HG02852 (cell line): ENCODE data around the gene LPCAT4.
"Not testable (repeated sequence)": the region's sequence is repeated elsewhere in the genome, so short reads cannot be mapped to it uniquely, and the experiment has no call there.

Experiments used
- ATAC-seq: cut with Tn5 transposase; IDR thresholded peaks from one replicate; pipeline ENCODE4 v1.9.1; 2021; ENCODE audit warnings: mild to moderate bottlenecking, moderate library complexity; ENCODE audit not compliant: unreplicated experiment

Gene LPCAT4, protein sequence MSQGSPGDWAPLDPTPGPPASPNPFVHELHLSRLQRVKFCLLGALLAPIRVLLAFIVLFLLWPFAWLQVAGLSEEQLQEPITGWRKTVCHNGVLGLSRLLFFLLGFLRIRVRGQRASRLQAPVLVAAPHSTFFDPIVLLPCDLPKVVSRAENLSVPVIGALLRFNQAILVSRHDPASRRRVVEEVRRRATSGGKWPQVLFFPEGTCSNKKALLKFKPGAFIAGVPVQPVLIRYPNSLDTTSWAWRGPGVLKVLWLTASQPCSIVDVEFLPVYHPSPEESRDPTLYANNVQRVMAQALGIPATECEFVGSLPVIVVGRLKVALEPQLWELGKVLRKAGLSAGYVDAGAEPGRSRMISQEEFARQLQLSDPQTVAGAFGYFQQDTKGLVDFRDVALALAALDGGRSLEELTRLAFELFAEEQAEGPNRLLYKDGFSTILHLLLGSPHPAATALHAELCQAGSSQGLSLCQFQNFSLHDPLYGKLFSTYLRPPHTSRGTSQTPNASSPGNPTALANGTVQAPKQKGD

DNA sequence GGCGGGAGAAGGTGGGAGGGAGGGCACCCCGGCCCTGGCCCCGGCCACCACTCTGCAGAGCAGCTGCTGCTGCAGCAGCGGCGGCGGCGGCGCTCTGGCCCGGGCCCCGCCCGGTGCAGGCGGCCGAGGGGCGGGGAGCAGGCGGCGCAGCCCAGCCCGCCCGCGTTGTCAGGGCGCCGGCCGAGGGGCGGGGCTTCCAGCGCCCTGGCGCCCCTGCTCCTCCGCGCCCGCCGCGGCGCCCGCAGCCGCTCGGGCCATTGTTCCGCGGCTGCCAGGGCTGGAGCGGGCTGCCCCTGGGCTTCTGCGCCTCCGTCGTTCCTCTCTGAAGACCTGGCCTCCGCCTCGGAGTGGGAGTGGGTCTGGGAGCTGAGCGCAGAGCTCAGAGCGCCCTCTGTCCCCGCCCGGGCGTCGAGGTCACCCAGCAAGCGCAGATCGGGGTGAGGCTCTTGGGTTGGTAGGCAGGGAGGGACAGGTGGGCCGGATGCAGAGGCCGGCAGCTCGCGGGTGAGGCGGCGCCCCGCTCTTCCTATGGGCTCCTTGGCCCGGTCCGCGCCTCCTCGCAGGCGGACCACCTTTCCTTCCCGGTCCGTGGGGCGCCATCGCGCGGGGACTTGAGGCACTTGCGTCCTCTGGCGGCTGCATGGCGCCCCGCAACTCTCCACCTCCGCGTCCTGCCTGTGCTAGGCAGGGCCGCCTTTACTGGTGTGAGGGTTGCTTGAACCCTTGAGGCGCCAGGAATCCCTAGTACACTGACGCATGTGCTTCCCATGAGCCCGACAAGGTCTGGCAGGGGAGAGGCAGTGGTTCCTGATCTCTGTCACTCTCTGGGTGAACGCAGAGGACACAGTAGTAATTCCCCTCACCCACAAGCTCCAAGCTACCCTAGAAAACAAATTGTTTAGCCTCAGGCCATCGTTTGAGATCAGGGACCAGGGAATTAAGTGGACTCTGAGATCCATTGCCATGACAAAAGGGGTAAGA, at the start of gene LPCAT4:
LPCAT4 (minus strand) TSS at position 96 of the 981 bp plus-strand sequence. CDS start 96 bp downstream, outside the sequence.
- ATAC-seq, result peak; percentile 72

DNA sequence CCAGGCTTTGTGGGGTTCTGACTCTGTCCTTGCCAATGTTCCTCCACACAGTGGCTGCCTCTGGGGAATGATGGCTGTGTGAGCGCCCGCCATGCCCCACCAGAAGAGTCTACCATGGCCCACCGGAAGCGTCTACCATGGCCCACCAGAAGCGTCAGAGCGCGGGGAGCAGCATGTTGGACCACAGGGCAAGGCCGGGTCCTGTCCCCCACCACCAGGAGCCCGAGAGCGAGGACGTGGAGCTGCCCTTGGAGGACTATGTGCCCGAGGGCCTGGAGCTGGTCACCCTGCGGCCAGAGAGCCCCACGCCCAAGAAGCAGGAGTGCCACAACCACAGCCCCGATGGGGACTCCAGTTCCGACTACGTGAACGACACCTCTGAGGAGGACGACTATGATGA, 42.5 kb upstream of the LPCAT4 start:
- ATAC-seq, result not testable (repeated sequence)

DNA sequence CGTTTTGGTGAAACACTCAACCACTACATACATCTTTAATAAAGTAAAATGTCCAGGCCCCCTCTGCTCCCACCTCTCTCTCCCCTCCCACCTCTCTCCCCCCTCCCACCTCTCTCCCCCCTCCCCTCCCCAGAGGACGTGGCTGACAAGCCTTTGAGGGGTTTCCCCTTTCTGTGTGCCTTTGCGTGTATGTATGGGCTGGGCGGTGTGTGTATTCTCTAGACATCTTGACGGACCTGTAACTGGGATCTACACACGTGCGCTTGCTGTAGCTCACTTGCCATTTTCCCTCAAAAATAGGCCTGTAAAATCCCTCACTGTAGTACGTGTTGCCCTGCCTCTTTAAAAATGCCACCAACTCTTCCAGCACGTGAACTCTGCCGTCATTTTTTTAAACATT, 42.0 kb upstream of the LPCAT4 start:
- ATAC-seq, result not testable (repeated sequence)

DNA sequence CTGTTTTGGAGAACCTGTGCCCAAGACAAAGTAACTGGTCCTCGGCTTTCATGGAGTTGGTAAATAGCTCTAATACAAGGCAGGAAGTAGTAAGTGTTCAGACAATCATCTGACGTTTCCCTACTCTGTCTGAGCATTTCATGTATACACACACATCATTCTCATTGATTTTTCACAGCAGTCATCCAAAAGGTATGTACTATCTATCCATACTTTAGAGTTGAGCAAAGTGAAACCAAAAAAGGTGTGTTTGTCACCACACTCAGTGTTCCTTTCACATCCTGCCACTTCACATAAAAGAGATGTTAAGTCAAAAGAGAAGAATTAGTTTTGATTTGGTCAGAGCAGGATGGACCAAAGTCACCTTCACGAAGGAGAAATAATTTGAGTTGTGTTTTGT, 36.9 kb upstream of the LPCAT4 start:
- not testable (repeated sequence) for ATAC-seq

DNA sequence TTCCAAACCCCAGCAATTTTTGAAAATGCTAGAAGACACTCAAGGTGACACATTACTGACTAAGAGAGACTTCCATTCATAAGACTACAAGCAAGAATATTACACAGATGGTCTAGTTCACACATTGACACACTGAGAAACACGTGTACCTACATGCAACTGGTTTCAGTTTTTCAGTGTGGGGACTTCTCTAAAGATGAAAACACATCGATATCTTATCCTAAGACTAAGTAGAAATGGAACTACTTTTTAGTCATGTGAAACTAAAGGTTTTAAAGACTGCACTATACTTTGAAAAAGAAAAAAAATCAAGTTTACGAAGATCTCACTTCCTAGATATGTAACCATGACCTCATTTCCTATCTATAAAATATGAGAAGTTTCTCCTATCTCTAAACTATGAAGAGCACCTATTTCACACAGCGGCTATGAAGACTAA, 36.2 kb upstream of the LPCAT4 start:
- ATAC-seq, result not testable (repeated sequence)

DNA sequence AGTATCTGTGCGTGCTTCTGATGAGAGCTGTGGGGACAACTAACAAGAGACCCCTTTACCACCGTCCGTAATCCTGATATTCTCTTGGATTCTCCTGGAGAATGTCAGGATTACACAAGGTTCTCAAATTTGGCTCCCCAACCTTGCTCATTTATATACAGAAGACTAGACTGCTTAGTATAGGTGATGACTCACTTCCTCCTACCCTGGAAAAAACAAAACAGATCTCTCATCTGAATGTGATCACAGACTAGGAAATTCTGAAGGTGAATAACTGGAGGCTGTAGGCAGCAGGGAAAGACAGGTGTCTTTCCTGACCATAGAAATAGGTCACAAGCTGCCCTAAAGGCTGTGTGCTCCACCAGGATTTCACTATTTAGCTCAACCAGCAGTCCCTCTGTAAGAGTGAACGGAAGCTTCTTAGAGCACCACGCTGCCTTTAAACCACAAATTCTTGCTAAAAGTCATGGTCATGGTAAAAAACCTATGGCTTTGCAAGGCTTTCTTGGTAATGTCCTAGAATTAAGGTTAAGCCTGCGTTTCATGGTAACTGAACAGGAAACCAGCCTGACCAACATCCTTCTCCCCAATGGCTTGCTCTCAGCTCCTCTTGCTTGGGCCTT, 30.8 kb upstream of the LPCAT4 start:
- ATAC-seq, result not testable (repeated sequence)

DNA sequence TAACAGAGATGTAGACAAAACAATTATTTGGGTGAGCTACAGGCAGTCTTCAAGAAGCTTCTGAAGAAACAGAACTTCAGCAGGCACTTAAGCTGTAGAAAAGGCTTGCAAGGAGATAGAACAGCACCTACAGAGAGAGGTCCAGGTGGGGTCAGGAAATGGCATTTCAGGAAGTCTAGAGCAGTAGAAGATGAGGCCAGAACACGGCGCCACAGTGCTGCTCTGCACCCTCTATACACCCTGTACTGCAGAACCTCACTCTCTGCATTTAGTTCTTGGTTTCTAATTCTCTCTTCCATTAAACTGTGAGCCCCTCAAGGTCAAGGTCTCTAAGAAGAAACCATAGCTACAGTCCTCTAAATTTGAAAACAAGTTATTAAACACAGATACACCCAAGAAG, 26.0 kb upstream of the LPCAT4 start:
- not testable (repeated sequence) for ATAC-seq

DNA sequence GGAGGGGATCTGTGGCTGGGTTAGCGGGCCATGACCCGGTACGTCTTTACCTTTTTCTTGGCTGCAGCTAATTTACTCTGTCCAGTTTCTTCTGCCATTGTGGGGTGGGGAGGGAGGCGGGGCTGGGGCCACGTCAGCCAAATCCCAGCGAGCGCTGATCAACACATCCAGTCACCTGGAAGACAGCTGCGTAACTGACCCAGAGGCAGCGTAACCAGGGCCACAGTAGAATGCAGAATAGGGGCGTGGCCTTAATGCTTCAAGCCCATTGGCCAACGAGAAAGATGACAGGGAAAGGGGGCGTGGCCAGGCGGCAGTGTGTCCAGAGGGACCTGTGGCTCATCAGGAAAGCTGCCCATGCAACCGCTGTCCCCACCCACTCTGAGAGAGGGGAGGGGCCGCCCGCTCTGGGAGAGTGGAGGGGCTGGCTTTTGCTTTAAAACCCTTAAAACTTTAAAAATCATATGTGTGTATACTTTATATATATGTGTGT, 22.6 kb upstream of the LPCAT4 start:
- not testable (repeated sequence) for ATAC-seq

DNA sequence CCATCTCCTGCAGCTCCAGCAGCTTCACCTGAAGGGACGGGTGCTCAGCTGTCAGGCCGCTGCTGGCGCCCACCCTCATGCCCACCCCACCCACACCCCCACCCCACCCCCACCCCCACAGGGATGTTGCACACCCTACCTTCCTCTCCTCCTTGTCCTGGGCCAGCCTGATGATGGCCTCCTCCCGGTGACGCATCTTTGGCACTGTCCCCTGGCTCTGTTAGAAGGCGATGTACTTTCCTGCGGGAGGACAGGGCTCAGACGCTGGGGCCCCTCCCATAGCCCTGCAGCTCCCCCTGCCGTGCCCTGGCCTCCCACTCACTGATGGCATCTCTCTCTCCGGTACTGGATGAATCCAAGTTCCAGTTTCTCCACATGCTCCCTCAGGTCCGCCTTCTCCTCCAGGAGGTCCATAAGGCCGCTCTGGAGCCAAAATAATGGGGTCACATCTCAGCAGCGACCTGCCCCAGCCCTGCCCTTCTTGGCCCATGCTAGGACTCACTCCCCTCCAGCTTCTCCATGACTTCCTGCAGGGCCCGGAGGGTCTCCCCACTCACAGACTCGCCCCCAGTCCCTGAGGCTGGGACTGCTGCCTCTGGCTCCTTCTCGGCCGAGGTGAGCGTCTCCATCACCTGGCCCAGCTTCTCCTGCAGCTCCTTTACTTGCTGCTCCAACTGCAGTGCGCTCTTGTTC, 15.0 kb upstream of the LPCAT4 start:
- ATAC-seq, result not testable (repeated sequence)

DNA sequence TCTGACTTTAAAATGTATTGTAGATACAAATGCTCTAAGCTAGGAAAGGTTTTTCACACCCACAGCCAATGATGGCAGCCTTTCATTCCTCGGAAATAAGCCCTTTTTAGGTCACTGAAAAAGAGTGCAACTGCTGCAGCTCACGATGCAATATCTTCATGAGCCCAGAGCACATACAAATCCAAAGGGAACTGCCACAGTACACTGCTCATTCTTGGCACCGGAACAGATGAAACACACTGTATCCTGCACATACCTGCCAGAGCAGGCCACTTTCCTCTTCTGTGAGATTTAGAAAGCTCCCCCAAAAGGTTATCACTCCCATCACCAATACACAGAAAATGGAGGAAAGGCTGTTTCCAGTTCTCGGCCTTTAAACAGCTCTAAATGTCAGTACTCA, 13.5 kb upstream of the LPCAT4 start:
- ATAC-seq, result not testable (repeated sequence)

DNA sequence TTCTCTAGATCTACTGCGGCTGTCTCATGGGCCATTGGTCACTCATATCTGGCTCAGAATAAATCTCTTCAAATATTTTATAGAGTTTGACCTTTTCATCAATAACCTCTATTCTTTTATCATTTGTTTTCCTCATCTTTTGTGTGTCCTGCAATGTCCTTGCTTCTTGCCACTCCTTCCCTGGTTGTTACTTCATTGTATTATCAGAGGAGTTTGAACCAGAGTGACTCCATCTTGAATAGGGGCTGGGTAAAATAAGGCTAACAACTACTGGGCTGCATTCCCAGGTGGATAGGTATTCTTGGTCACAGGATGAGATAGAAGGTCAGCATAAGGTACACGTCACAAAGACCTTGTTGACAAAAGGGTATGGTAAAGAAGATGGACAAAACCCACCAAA, 9.9 kb upstream of the LPCAT4 start:
- no peak for ATAC-seq

DNA sequence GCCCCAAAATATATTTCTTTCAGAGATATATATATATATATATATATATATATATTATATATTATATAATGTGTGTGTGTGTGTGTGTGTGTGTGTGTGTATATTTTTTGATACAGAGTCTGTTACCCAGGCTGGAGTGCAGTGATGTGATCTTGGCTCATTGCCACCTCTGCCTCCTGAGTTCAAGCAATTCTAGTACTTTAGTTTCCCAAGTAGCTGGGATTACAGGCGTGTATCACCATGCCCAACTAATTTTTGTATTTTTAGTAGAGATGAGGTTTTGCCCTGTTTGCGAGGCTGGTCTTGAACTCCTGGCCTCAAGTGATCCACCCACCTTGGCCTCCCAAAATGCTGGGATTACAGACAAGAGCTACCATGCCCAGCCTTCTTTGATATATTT, 8.5 kb upstream of the LPCAT4 start:
- not testable (repeated sequence) for ATAC-seq

DNA sequence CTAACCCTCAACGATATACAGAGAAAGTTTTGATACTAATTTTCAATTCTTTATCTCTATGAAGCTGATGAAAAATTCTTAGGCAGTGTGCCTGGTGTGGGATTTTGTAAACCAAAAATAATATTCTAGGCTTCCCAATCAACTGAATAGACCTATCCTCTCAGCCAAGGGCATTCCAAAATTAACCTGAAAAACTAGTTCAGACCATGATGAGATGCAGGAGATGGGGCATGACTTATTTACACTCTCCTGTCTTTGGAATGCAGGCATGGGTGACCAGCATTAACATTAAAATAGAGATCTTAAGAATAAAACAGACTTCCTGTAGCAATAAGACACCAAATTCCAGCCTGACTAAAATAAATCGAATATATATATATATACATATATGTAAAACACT, 7.8 kb upstream of the LPCAT4 start:
- ATAC-seq, result no peak

DNA sequence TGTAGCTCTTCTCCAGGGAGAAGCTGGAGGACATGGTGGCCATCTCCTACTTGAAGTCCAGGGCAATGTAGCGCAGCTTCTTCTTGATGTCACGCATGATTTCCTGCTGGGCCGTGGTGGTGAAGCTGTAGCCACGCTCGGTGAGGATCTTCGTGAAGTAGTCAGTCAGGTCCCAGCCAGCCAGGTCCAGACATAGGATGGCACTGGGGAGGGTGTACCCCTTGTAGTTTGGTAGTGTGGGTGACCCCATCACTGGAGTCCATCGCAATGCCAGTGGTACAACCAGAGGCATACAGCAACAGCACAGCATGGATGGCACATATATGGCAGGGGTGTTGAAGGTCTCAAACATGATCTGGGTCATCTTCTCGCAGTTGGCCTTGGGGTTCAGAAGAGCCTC, 7.0 kb upstream of the LPCAT4 start:
- no peak for ATAC-seq

DNA sequence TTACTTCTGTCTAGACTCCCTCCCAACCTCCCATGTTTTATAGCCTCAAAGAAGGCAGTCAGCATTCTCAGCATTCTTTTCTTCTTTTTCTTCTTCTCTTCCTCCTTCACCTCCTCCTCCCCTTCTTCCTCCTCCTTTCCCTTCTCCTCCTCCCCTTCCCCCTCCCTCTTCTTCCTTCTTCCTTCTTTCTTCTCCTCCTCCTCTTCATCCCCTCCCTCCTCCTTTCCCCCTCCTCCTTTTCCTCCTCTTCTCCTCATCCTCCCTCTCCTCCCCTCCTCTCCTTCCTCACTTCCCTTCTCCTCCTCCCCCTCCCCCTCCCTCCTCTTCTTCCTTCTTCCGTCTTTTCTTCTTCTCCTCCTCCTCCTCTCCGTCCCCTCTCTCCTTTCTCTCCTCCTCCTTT, 3.6 kb upstream of the LPCAT4 start:
- ATAC-seq, result no peak

DNA sequence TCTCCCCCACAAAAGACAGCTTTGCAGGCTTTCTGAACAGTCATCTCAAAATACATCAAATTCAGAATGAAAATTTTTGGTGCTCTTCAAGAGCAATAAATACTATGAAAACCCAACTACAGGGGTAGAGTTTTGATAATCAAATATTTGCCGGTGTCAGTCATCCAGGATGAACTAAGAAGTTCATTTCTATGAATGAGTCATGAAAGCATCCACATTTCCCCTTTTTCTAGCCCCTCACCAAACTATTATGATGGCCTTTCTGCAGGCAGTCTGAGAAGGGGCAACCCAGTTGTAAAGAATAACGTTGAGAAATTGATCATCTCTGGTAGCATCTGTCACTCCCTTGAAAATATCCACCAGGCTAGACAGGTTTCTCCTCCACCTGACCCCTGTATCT, 3.1 kb upstream of the LPCAT4 start:
- ATAC-seq, result no peak

DNA sequence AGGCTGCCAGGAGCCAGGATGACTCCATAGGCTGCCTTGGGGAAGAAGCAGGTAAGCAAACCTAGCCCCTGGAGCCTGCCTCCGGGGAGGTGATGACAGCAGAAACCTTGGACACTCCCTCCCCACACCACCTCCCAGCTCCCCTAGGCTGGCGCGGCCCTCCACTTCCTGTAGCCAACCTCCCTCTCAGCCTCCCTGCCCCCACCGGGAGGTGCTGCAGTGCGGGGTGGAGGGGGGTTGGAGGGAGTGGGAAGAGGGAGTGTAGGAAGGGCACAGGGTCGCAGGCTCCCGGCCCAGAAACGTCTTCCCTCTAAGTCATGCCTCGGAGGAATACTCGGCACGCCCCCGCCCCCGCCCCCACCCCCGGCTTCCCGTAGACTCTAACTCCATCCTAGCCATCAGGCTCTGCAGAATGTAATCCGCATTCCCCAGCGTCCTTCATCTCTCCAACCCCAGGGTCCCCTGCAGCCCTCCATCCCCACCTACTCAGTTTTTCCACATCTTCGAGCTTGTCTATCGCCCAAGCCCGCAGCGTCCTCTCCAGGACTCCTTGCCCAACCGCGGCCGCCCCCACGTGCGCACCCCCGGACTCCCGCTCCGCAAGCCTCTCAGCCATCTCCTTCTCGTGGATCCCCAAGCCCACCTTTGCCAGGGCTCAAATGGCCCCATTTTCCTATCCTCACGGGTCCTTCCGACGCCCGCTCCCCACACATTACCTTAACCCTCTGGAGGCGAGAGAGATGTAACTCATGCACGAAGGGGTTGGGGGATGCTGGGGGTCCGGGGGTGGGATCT, 528 bp downstream of the LPCAT4 start:
- no peak for ATAC-seq

DNA sequence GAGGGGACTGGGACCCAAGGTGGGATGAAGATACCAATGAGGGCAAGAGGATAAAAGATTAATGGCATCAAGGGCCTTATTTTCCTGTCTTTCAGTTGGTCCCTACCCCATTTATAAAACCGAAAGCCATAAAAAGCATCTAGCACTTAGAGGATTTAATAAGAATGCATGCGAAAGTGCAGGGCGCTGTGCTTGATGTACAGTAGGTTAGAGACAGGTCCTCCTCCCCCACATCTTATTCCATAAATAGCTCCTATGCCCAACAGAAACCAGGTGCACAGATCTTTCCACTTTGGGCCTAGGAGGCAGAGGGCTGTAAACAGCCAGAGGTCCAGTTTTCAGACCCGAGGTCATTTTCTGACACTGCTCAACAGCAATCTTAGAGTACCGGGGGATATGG, 1.2 kb downstream of the LPCAT4 start:
- ATAC-seq, result no peak

DNA sequence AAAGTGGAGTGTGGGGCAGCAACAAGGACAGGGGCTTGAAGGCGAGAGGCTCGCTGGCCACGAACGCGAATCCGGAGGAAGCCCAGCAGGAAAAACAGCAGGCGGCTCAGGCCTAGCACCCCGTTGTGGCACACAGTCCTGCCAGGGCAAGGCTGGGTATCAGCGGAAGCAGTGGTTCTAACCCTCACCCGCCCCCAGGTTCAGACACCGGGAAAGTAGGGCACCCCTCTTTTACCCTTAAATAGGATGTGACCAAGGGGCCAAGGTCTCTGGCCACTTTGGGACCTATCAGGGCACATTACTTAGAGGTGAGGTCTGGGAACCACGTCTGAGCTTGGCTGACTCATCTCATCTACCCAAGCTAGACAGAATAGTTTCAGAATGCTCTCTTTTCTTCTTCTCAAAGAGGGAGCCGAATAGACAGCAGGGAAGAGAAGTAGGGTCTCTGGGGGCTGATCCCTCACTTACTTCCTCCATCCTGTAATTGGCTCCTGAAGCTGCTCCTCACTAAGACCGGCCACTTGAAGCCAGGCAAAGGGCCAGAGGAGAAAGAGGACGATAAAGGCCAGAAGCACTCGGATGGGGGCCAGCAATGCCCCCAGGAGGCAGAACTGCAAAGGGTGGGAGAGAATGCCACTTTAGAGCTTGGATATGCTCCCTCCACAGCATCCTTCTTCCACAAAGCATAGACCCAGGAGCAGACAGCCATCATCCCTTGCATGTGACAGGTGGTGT, 1.7 kb downstream of the LPCAT4 start:
- no peak for ATAC-seq
